Activated naive CD4-positive, alpha-beta T cell treated with anti-CD3 and anti-CD28 coated beads for 36 hours (primary cell): ENCODE results near the gene CCDC78. TPM values are rescaled to one million over a fixed set of nuclear protein-coding genes. Genes with fewer than 3 reads are reported as not detected.

ENCODE experiments used
- CTCF ChIA-PET: fragments of 350-600 bp; sonication (Branson Sonifier 250); formaldehyde crosslinking; loops from one replicate; lab custom pipeline; 2021; ENCODE audit warnings: antibody characterized with exemption; lab: Charles Lee
- DNase-seq: peaks from one replicate; pipeline ENCODE4 v3.0.0-alpha.2; 2020
- H3K27ac Mint-ChIP-seq: one replicate; pipeline ENCODE4 v1.8.0; 2021; ENCODE audit warnings: mild to moderate bottlenecking, mixed read lengths
- H3K27me3 Mint-ChIP-seq: one replicate; pipeline ENCODE4 v1.8.0; 2021; ENCODE audit warnings: low read depth, mixed read lengths
- H3K36me3 Mint-ChIP-seq: one replicate; pipeline ENCODE4 v1.8.0; 2021; ENCODE audit warnings: low read depth, mixed read lengths
- H3K4me1 Mint-ChIP-seq: one replicate; pipeline ENCODE4 v1.8.0; 2021; ENCODE audit warnings: low read depth, mixed read lengths
- H3K4me3 Mint-ChIP-seq: one replicate; pipeline ENCODE4 v1.8.0; 2021; ENCODE audit warnings: mild to moderate bottlenecking, moderate library complexity, mixed read lengths
- H3K9me3 Mint-ChIP-seq: one replicate; pipeline ENCODE4 v1.8.0; 2021; ENCODE audit warnings: mixed read lengths
- intact Hi-C: fragments of 100-400 bp; cut with micrococcal nuclease; formaldehyde crosslinking; loops from one replicate; pipeline ENCODE4 v1.15.1; 2023
- microRNA-seq: library from miRNA; unstranded; fragments of <30 nt; microRNA quantifications from one replicate; pipeline ENCODE4 v1.2.0, GENCODE V29; 2022; ENCODE audit warnings: borderline microRNAs expressed, borderline replicate concordance
- total RNA-seq, 2 experiments: library from RNA; stranded (reverse); gene quantifications; one replicate each; pipeline ENCODE4 v1.2.3, GENCODE V29; 2021

Gene CCDC78
- total RNA-seq, 2 experiments from 2014 or later, result 1.2 to 1.3 TPM

- Mint-ChIP-seq H3K4me1 (peaks cover 20% of the 10 kb centered on the region), H3K27ac (no peak overlapping the region), H3K27me3 (peaks cover 3% of the 10 kb centered on the region), H3K4me3 (no peak overlapping the region), H3K36me3 (peaks cover 12% of the 10 kb centered on the region), H3K9me3 (no peaks in the 10 kb centered on the region)
- intact Hi-C loops, result no loop called here
- DNase-seq, result no peak
- CTCF ChIA-PET, result interaction anchor here (1.1 kb wide), 1 partner anchor 115 kb away, joined by 3 read pairs; the partner anchor contains the start of genes CHTF18 and RPUSD1
These were observed 52.7 kb downstream of the CCDC78 start for GRCh38 chr16:673399-673991.

GRCh38 chr16:672851-673250 is 53.4 kb downstream of the CCDC78 start:
- intact Hi-C loops, result no loop called here
- Mint-ChIP-seq H3K27me3 (peaks cover 3% of the 10 kb centered on the region), H3K4me1 (peaks cover 20% of the 10 kb centered on the region), H3K27ac (no peak overlapping the region), H3K36me3 (peaks cover 14% of the 10 kb centered on the region), H3K9me3 (no peaks in the 10 kb centered on the region), H3K4me3 (no peak overlapping the region)
- CTCF ChIA-PET, result interaction anchor here (1.1 kb wide), 1 partner anchor 116 kb away, joined by 3 read pairs; the partner anchor contains the start of genes CHTF18 and RPUSD1
- DNase-seq, result no peak

Small RNA genes lying within 50 kb of the gene (microRNA-seq; reads per million reads assigned to microRNA genes)
- not detected for gene MIR662

Other genes starting within 250 kb of the CCDC78 start
- 10 to 100 TPM; 54.4 to 56.9 TPM for gene CAPN15, start 198.7 kb downstream of the CCDC78 start, total RNA-seq
- gene PRR35, start 166.0 kb downstream of the CCDC78 start, total RNA-seq, result not detected
- gene NHLRC4, start 159.4 kb downstream of the CCDC78 start, total RNA-seq, result under 1 TPM; 0.60 to 0.67 TPM
- 10 to 100 TPM; 18.6 to 19.2 TPM for gene PIGQ, start 156.5 kb downstream of the CCDC78 start, total RNA-seq
- 1 to 10 TPM; 6.3 to 7.3 TPM for gene RAB40C, start 136.4 kb downstream of the CCDC78 start, total RNA-seq
- under 1 TPM; 0.10 to 0.25 TPM for gene WFIKKN1, start 95.5 kb downstream of the CCDC78 start, total RNA-seq
- gene METTL26, start 90.1 kb downstream of the CCDC78 start, total RNA-seq, result 100 to 1,000 TPM; 121 to 122 TPM
- 10 to 100 TPM; 31.5 to 35.2 TPM for gene MCRIP2, start 84.6 kb downstream of the CCDC78 start, total RNA-seq
- 10 to 100 TPM; 65.9 to 66.9 TPM for gene WDR90, start 77.1 kb downstream of the CCDC78 start, total RNA-seq
- gene RHOT2, start 58.3 kb downstream of the CCDC78 start, total RNA-seq, result 10 to 100 TPM; 81.9 to 84.0 TPM
- gene RHBDL1, start 50.8 kb downstream of the CCDC78 start, total RNA-seq, result under 1 TPM; 0.60 to 0.94 TPM
- 10 to 100 TPM; 40.3 to 44.1 TPM for gene STUB1, start 46.0 kb downstream of the CCDC78 start, total RNA-seq
- gene JMJD8, start 42.1 kb downstream of the CCDC78 start, total RNA-seq, result 10 to 100 TPM; 18.2 to 20.5 TPM
- gene WDR24, start 36.0 kb downstream of the CCDC78 start, total RNA-seq, result 10 to 100 TPM; 17.4 to 17.7 TPM
- gene FBXL16, start 20.6 kb downstream of the CCDC78 start, total RNA-seq, result 1 to 10 TPM; 3.7 to 5.7 TPM
- gene METRN, start 11.3 kb downstream of the CCDC78 start, total RNA-seq, result 10 to 100 TPM in 1 of 2 experiments, 1 to 10 TPM in 1; 8.2 to 11.0 TPM
- 10 to 100 TPM; 21.5 to 24.3 TPM for gene ANTKMT, start 5.3 kb downstream of the CCDC78 start, total RNA-seq
- 1 to 10 TPM; 6.5 to 7.7 TPM for gene HAGHL, start 663 bp upstream of the CCDC78 start, total RNA-seq
- gene CIAO3, start 14.6 kb upstream of the CCDC78 start, total RNA-seq, result 10 to 100 TPM; 32.7 to 34.3 TPM
- not detected for gene MSLN, start 34.3 kb upstream of the CCDC78 start, total RNA-seq
- gene RPUSD1, start 61.9 kb upstream of the CCDC78 start, total RNA-seq, result 1 to 10 TPM; 6.8 to 7.2 TPM
- 100 to 1,000 TPM; 126 to 127 TPM for gene CHTF18, start 62.2 kb upstream of the CCDC78 start, total RNA-seq
- gene GNG13, start 74.3 kb upstream of the CCDC78 start, total RNA-seq, result not detected
- 10 to 100 TPM; 11.5 to 12.3 TPM for gene LMF1, start 244.5 kb upstream of the CCDC78 start, total RNA-seq